K562 (cell line): ENCODE measurements around the gene LMOD1. TPM values are rescaled to one million over a fixed set of nuclear protein-coding genes. Genes with fewer than 3 reads are reported as not detected.

Source experiments
- BDP1 ChIP-seq: IDR thresholded peaks from 3 replicates; pipeline ENCODE4 v1.6.1; 2011; ENCODE audit not compliant: insufficient read length, insufficient read depth
- CHD4 ChIP-seq: fragments of 200-600 bp; sonication (generic); IDR thresholded peaks from 3 replicates; pipeline ENCODE4 v1.6.1; 2012; ENCODE audit warnings: low read depth, mild to moderate bottlenecking, mixed read lengths, low read length, inconsistent platforms; ENCODE audit not compliant: insufficient read depth, insufficient replicate concordance, poor library complexity, severe bottlenecking
- CLOCK ChIP-seq: fragments of 250-450 bp; sonication (Bioruptor Pico); IDR thresholded peaks from 2 replicates; pipeline ENCODE4 v1.4.0; 2020; ENCODE audit warnings: mild to moderate bottlenecking, moderate library complexity, borderline replicate concordance
- ETV1 ChIP-seq: fragments of 450-650 bp; conservative IDR thresholded peaks from 2 replicates; pipeline ENCODE4 v1.6.1; 2016; ENCODE audit warnings: missing genetic modification characterization, control low read depth, low read depth, missing compliant biosample characterization
- GATAD2B ChIP-seq: fragments of 450-650 bp; IDR thresholded peaks from 2 replicates; pipeline ENCODE4 v1.6.1; 2017; ENCODE audit warnings: mild to moderate bottlenecking, borderline replicate concordance
- MAFF ChIP-seq: IDR thresholded peaks from 2 replicates; pipeline ENCODE4 v1.6.1; 2012; ENCODE audit warnings: low read length, improper control_type of control experiment
- MLLT1 ChIP-seq, 2 experiments: fragments of 450-650 bp; IDR thresholded peaks; 2 replicates each; pipeline ENCODE4 v1.6.1; 2016
- MNT ChIP-seq, 2 experiments: fragments of 450-650 bp; conservative IDR thresholded peaks; 2 replicates each; pipeline ENCODE4 v1.6.1; 2017; ENCODE audit warnings: mild to moderate bottlenecking in 2 of 2, moderate library complexity in 2 of 2
- NBN ChIP-seq: fragments of 450-650 bp; IDR thresholded peaks from 2 replicates; pipeline ENCODE4 v1.6.1; 2016; ENCODE audit warnings: low read depth, mild to moderate bottlenecking
- RAD21 ChIP-seq, 2 experiments: fragments of 250-450 bp in 1 of 2; fragments of 450-650 bp in 1 of 2; sonication (Bioruptor Pico) in 1 of 2; formaldehyde crosslinking in 1 of 2; IDR thresholded peaks in 1 of 2; conservative IDR thresholded peaks in 1 of 2; 2 replicates each; pipeline versions ENCODE4 v1.4.0 to v1.8.0; 2020 to 2022; ENCODE audit warnings: mild to moderate bottlenecking in 2 of 2, moderate library complexity in 1 of 2
- RNF2 ChIP-seq: sonication (generic); IDR thresholded peaks from 2 replicates; pipeline ENCODE4 v1.6.1; 2016
- SMC3 ChIP-seq: conservative IDR thresholded peaks from 2 replicates; pipeline ENCODE4 v1.6.1; 2011; ENCODE audit warnings: low read depth, low read length, improper control_type of control experiment; ENCODE audit not compliant: insufficient read depth
- SRSF9 ChIP-seq: fragments of 200-400 bp; formaldehyde crosslinking; IDR thresholded peaks from 2 replicates; pipeline ENCODE4 v1.6.1; 2017; ENCODE audit warnings: low read depth, low read length, borderline replicate concordance
- STAG1 ChIP-seq: sonication (generic); formaldehyde crosslinking; IDR thresholded peaks from 2 replicates; pipeline ENCODE4 v1.5.0; 2020; ENCODE audit warnings: missing genetic modification reagents, borderline replicate concordance
- TRIM24 ChIP-seq, 2 experiments: fragments of 450-650 bp; IDR thresholded peaks; 2 replicates each; pipeline ENCODE4 v1.6.1; 2016
- XRCC4 ChIP-seq: IDR thresholded peaks from one replicate; pipeline ENCODE4 v1.6.1; 2011; ENCODE audit not compliant: insufficient read depth, insufficient read length; ENCODE audit errors: extremely low read depth
- XRCC5 ChIP-seq: fragments of 200-400 bp; formaldehyde crosslinking; IDR thresholded peaks from 2 replicates; pipeline ENCODE4 v1.6.1; 2017; ENCODE audit warnings: low read depth, mild to moderate bottlenecking, low read length
- ZC3H8 ChIP-seq: fragments of 450-650 bp; IDR thresholded peaks from 2 replicates; pipeline ENCODE4 v1.6.1; 2017
- ZNF174 ChIP-seq: fragments of 250-450 bp; sonication (Bioruptor Pico); IDR thresholded peaks from 2 replicates; pipeline ENCODE4 v1.4.0; 2020; ENCODE audit warnings: mild to moderate bottlenecking
- ZNF354B ChIP-seq: fragments of 250-450 bp; sonication (Bioruptor Pico); IDR thresholded peaks from 2 replicates; pipeline ENCODE4 v1.4.0; 2020
- ZNF511 ChIP-seq: sonication (generic); formaldehyde crosslinking; IDR thresholded peaks from 2 replicates; pipeline ENCODE4 v1.8.0; 2022; ENCODE audit warnings: mild to moderate bottlenecking, missing genetic modification reagents
- polyA plus RNA-seq, 8 experiments: library from polyadenylated mRNA; depleted of rRNA in 4 of 8; stranded (reverse) in 5 of 8; unstranded in 3 of 8; fragments of >200 nt; fragmentation: Nextera tagmentation in 2 of 8; fragmentation: Illumina TruSeq in 1 of 8; extraction: Ambion mirVana in 2 of 8; extraction: Trizol in 1 of 8; gene quantifications; 2 replicates each; pipeline versions ENCODE4 v1.2.1 to v1.2.3, GENCODE V29; 2011 to 2014; ENCODE audit warnings: inconsistent platforms in 1 of 8, missing spikeins in 1 of 8
- total RNA-seq, 7 experiments: library from RNA; depleted of rRNA in 6 of 7; stranded (reverse); fragments of >200 nt in 6 of 7; fragmentation: Illumina TruSeq in 2 of 7; extraction: Trizol in 2 of 7; gene quantifications; 2 replicates each; pipeline versions ENCODE4 v1.2.1 to v1.2.3, GENCODE V29; 2011 to 2021; ENCODE audit warnings: low replicate concordance in 1 of 7

Gene LMOD1
- total and polyA plus RNA-seq, 9 of the 15 experiments (the other 6 are each of a cell fraction or from before 2014, with no cell fraction given) = 0.03 to 0.54 (median 0.38) TPM; not detected in 1

- TF ChIP-seq ETV1 (no peak), ZC3H8 (0 out of 2 replicates have a peak, but pooled peaks have one; percentile 14), STAG1 (CRISPR knock-in tag) (no peak), CHD4 (no peak), RNF2 (no peak), NBN (peak; percentile 55; the same call in 1 of the 2 replicates), ZNF511 (no peak), MLLT1 (IDR thresholded peaks at IDR 0.05) (peak; percentile 9 to 67; a peak in 1 of 4 replicates), RAD21 (CRISPR knock-in tag; conservative IDR thresholded peaks at IDR 0.05 in 1 of 2, IDR thresholded peaks at IDR 0.05 in 1 of 2) (peak in 1 of 2 experiments; percentile 52; a peak in 3 of 4 replicates), BDP1 (no peak), XRCC5 (peak; percentile 78; the same call in 1 of the 2 replicates), SMC3 (peak; percentile 26; the same call in 1 of the 2 replicates), ZNF354B (no peak), CLOCK (CRISPR knock-in tag) (no peak), TRIM24 (IDR thresholded peaks at IDR 0.05) (0 out of 4 replicates have a peak, but pooled peaks of 1 of the 2 experiments have one; percentile 11), ZNF174 (CRISPR knock-in tag) (no peak), MAFF (no peak), SRSF9 (no peak), MNT (conservative IDR thresholded peaks at IDR 0.05) (0 out of 4 replicates have a peak, but pooled peaks of 1 of the 2 experiments have one; percentile 17), XRCC4 (no peak), GATAD2B (0 out of 2 replicates have a peak, but pooled peaks have one; percentile 13)
These were observed 1.2 kb downstream of the LMOD1 start (continued) for GRCh38 chr1:201945157-201945556.
